Posterior vena cava (tissue), 2 donors: Measurements from ENCODE around the gene GNL3L. TPM values are rescaled to one million over a fixed set of nuclear protein-coding genes. Genes with fewer than 3 reads are reported as not detected.
"Not testable (repeated sequence)": the region's sequence is repeated elsewhere in the genome, so short reads cannot be mapped to it uniquely, and the experiment has no call there.

Source experiments
- DNase-seq: peaks from one replicate; pipeline ENCODE4 v3.0.0-alpha.2; 2020; ENCODE audit warnings: low spot score
- intact Hi-C, 2 donors: fragments of 100-400 bp; cut with DNase I; formaldehyde crosslinking; loops; one replicate each; pipeline versions ENCODE4 v1.14.1 to v1.14.2; 2022 to 2023
- total RNA-seq, 2 donors: library from RNA; stranded (reverse); fragmentation: NEBNext Ultra II Directional; extraction: Animal tissue kit (Norgen Biotek cat#: 25700); gene quantifications; one replicate each; pipeline ENCODE4 v1.2.1, GENCODE V29; 2021
- donor health status: DM: yes; HTN: yes; CAD: no.
- donor health status: DM: yes; HTN: yes; CAD: no.

The GNL3L gene
- total RNA-seq, 2 donors from 2014 or later = 26.3 to 28.5 TPM

- intact Hi-C loops = no loop called here
- DNase-seq = no peak
Observed at GRCh38 chrX:54550821-54551220, 20.8 kb downstream of the GNL3L start.

- intact Hi-C loops = no loop called here
- DNase-seq = no peak
Observed at GRCh38 chrX:54551801-54552200, 21.8 kb downstream of the GNL3L start.

- DNase-seq, intact Hi-C loops: not testable (repeated sequence)
Observed at GRCh38 chrX:54555006-54555405, 25.0 kb downstream of the GNL3L start.

GRCh38 chrX:54560411-54560810 lies 30.4 kb downstream of the GNL3L start:
- intact Hi-C loops = no loop called here
- no peak for DNase-seq

GRCh38 chrX:54561622-54562021 lies 31.6 kb downstream of the GNL3L start:
- DNase-seq = no peak
- intact Hi-C loops = no loop called here

- DNase-seq = no peak
- intact Hi-C loops = no loop called here
Observed at GRCh38 chrX:54564936-54565335, 34.9 kb downstream of the GNL3L start.

GRCh38 chrX:54570332-54570731 lies 40.3 kb downstream of the GNL3L start:
- no peak for DNase-seq
- intact Hi-C loops = no loop called here

GRCh38 chrX:54572641-54573040 lies 42.6 kb downstream of the GNL3L start:
- DNase-seq, intact Hi-C loops: not testable (repeated sequence)

- intact Hi-C loops = no loop called here
- no peak for DNase-seq
Observed at GRCh38 chrX:54597728-54598127, 67.7 kb downstream of the GNL3L start.

- no peak for DNase-seq
- intact Hi-C loops = no loop called here
Observed at GRCh38 chrX:54602563-54602962, 72.5 kb downstream of the GNL3L start.

Other genes starting within 250 kb of the GNL3L start
- 1 to 10 TPM; 4.1 to 4.4 TPM for gene WNK3, start 172.2 kb upstream of the GNL3L start, total RNA-seq
- 10 to 100 TPM; 38.6 to 39.3 TPM for gene TSR2, start 89.8 kb upstream of the GNL3L start, total RNA-seq
- gene FGD1, start 34.0 kb upstream of the GNL3L start, total RNA-seq = 1 to 10 TPM; 7.6 to 9.6 TPM